HTERT RPE-1 (cell line): ENCODE data around the gene RGL3.
"Not testable (repeated sequence)": the region's sequence is repeated elsewhere in the genome, so short reads cannot be mapped to it uniquely, and the experiment has no call there.

Source experiments
- in situ Hi-C: fragments of 300-500 bp; cut with MboI; formaldehyde crosslinking; loops from 4 replicates; pipeline ENCODE4 v1.14.3; 2020; ENCODE audit warnings: low sequenced_read_pairs

RGL3 gene

GRCh38 chr19:11364296-11364904 is 54.7 kb downstream of the RGL3 start:
- in situ Hi-C loops = no loop called here

DNA sequence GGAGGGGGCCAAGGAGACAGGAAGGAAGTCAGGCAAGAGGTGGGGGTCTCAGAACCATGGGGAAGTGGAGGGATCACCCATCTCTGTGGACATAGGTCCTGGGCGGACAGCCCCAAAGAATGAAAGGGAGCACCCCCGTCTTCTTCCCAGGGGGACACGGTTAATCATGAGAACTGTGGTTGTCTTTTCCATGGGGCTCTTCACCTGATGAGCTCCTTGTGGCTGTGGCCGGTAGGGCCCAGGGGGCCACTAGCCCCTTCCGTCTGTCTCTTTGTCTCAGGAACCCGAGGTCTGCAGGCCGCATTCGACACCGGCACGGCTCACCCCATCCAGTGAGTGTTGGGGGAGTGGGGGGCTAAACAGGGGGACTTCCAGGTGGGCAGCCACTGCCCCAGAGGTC is 55.2 kb downstream of the RGL3 start:
- in situ Hi-C loops = no loop called here

- in situ Hi-C loops = no loop called here
Observed at GRCh38 chr19:11361771-11362731, 57.1 kb downstream of the RGL3 start.

- in situ Hi-C loops = no loop called here
Observed at GRCh38 chr19:11361037-11361770, 57.9 kb downstream of the RGL3 start.

GRCh38 chr19:11359421-11359820 is 59.7 kb downstream of the RGL3 start:
- in situ Hi-C loops = no loop called here

- in situ Hi-C loops = no loop called here
Observed at GRCh38 chr19:11356676-11357550, 62.2 kb downstream of the RGL3 start.

DNA sequence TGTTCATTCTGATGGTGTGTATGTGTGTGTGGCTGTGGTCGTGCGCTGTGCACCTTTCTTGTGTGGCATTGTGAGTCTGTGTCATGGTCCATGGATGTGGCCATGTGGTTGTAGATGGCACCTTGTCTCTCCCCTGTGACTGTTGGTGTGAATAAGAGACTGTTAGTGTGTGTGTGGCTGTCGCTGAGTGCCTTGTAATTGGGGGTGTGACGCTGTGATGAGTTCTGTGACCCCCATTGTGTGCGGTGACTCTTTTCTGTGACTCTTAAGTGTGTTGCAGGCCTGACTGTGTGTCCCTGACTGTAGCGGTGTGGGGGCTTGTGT is 63.1 kb downstream of the RGL3 start:
- in situ Hi-C loops = no loop called here

DNA sequence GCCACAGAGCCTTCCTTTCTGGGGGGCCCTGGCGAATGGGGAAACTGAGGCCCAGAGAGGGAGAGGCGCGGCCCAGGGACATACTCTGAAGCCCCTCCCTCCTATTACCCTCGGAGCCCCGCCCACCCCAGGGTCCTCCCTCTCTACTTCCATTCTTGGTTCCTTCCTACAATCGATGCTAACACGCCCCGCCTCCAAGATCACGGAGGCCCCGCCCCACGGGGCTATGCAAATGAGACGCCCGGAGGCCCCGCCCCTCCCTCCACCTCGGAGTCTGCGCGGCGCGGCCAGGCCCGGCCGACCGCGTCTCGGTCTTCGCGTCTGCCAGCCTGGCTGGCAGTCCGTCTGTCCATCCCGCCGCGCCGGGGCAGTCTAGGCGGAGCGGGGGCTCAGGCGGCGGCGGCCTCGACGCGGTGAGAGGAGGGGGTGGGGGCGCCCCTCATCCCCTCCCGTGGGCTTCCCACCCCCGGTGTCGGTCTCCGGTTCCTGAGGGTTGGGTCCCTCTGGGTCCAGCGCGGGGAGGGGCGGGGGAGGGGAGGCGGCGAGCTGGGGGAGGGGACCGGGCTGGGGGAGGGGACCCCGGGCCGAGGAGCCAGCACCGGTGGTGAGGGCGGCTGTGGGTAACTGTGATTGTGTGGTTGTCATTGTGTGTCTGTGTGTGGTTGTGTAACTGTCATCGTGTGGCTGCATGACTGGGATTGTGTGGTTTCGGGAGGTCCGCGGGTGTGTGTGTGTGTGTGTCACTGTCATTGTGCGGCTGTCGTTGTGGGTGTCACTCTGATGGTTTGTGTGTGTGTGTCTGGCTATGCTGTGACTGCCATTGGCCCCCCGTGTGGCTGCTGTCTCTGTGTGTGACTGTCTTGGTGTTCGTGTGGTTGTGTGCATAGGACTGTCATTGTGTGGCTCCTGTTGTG is 63.7 kb downstream of the RGL3 start, which contains the start of gene PLPPR2:
Gene PLPPR2, plus strand, starts transcription at position 273 of the 914 bp plus-strand sequence. CDS start 2,242 bp downstream, outside the sequence.
- in situ Hi-C loops = no loop called here

GRCh38 chr19:11354102-11354501 is 65.0 kb downstream of the RGL3 start:
- in situ Hi-C loops = not testable (repeated sequence)

DNA sequence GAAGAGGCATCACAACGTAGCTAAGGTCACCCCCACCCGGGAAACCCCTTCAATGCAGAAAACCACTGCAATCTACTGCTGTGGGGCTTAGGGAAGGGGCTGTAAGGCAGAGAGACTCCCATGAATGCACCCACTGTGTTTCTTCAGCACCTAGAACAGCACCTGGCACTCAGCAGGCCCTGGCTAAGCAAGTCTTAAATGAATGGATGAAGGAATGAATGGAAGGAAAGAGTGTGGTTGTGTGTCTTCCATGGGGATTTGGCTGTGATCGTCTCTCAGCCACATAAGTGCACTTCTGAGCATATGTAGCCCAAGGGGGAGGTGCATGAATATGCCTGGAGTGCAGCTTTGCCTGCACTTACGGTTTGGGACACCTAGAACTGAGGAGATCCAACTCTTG is 69.9 kb downstream of the RGL3 start:
- in situ Hi-C loops = no loop called here

DNA sequence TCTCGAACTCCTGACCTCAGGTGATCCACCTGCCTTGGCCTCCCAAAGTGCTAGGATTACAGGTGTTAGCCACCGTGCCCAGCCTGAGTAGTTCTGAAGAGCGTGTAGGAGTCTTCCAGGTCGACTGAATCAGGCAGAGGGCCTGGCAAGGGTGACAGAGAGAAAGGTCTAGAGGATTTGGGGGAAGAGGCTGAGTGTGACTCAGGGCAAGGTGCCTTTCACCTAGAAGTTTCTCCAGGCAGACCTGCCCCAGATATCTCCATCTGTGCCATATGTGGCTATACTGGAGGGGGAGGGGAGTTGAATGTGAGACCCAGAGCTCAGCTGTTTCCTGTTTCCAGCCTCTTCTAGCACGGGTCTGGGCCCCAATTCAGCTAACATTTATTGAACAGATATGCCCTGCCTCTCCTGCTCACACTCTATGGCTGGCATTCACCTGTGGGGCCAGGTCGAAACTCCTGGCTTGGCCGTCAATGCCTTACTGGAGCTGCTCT is 71.5 kb downstream of the RGL3 start:
- in situ Hi-C loops = no loop called here

DNA sequence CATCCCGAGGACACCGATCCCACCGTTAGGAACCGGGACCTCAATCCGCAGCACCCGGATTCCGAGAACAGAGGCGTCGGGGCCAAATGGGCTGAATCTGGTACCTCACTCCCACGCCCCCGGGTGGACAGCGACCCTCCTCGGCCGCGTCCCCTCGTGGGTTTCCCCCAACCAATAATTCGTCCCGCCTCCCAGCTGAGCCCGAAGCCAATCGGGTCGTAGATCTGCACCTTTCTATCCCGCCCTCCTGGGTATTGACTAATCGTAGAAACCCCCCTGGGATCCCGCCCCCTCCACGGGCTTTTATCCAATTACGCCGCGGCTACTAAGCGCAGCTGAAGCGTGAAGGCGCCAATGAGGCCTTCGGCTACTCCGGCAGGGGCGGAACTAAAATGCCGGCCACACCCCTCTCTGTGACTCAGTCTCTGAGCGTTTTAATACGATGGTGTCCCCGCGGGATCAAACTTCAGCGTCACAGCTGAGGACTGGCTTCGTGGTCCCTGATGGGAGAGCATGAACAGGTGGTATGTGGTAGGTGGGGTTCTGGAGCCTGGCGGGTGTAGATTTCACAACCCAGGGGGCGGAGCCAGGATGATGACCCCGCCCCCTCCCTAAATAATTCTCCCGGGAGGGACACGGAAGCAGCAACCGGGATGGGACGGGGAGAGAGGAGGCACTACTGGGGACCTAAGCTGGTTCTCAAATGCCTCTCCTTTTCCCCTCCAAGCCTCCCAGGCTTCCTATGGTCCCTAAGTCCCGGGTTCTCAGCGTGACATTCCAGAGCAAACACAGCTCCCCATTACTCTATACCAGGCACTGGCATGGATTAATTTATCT is 72.8 kb downstream of the RGL3 start, which contains the start of the genes CCDC159 and TMEM205:
Gene CCDC159, plus strand, starts transcription at position 416 of the 837 bp plus-strand sequence. Its CDS starts 88 bp downstream, at position 504.
Gene TMEM205, minus strand, starts transcription at position 165 of the 837 bp plus-strand sequence. CDS start 649 bp downstream, outside the sequence.
- in situ Hi-C loops = no loop called here

DNA sequence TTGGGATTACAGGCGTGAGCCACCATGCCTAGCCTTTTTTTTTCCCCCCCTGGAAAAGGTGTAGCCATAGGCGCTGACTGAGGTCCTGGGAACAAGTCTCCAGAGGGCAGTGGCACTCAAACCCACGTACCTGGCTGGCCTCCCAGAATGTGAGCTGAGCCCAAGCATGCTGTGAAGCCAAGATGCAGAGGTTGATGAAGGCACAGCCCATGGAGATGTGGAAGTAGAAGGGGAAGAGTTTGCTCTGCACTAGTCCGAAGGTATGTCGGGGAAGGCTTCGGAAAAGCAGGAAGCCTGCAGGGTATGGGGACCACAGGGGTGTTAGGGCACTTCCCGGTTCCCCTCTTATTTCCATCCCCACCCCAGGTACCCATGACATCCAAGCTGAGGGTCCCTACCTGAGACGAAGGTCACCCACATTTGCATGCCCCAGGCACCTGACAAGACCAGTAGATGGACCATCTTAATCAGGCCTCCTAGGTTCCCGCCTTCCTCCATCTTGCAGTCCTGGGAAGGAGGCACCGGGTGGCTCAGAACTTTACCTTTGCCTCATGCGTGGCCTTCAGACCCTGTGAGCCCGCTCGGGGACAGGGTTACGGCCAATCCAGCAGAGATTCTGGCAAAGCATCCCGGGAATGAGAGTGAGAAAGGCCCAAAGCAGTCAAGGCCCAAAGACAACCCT is 73.9 kb downstream of the RGL3 start:
- in situ Hi-C loops = no loop called here
